GM18498 (cell line): ENCODE data around the gene OLFML1.

Source experiments
- ATAC-seq: cut with Tn5 transposase; IDR thresholded peaks from one replicate; pipeline ENCODE4 v1.9.1; 2021; ENCODE audit warnings: mild to moderate bottlenecking, moderate library complexity; ENCODE audit not compliant: unreplicated experiment

OLFML1 gene

GRCh38 chr11:7530013-7530640 is 44.8 kb downstream of the OLFML1 start:
- ATAC-seq, result no peak

GRCh38 chr11:7531011-7531410 is 45.7 kb downstream of the OLFML1 start:
- no peak for ATAC-seq

- ATAC-seq, result no peak
Measured at GRCh38 chr11:7532405-7533145, 47.3 kb downstream of the OLFML1 start.

- ATAC-seq, result peak; percentile 44
Measured at GRCh38 chr11:7533199-7534041, 48.1 kb downstream of the OLFML1 start.

GRCh38 chr11:7534042-7534378 is 48.7 kb downstream of the OLFML1 start:
- peak; percentile 59 for ATAC-seq

- ATAC-seq, result no peak
Measured at GRCh38 chr11:7536100-7536499, 50.8 kb downstream of the OLFML1 start.

GRCh38 chr11:7537265-7537664 is 52.0 kb downstream of the OLFML1 start:
- no peak for ATAC-seq

GRCh38 chr11:7538031-7538430 is 52.7 kb downstream of the OLFML1 start:
- no peak for ATAC-seq

- no peak for ATAC-seq
Measured at GRCh38 chr11:7538466-7539454, 53.5 kb downstream of the OLFML1 start.

GRCh38 chr11:7540830-7541555 is 55.7 kb downstream of the OLFML1 start:
- ATAC-seq, result no peak

GRCh38 chr11:7543302-7543701 is 58.0 kb downstream of the OLFML1 start:
- no peak for ATAC-seq

- no peak for ATAC-seq
Measured at GRCh38 chr11:7544021-7544420, 58.7 kb downstream of the OLFML1 start.

GRCh38 chr11:7545611-7546010 is 60.3 kb downstream of the OLFML1 start:
- ATAC-seq, result no peak

GRCh38 chr11:7546324-7546791 is 61.1 kb downstream of the OLFML1 start:
- ATAC-seq, result no peak

- no peak for ATAC-seq
Measured at GRCh38 chr11:7547687-7548086, 62.4 kb downstream of the OLFML1 start.

- ATAC-seq, result peak; percentile 89
Measured at GRCh38 chr11:7548659-7549274, 63.5 kb downstream of the OLFML1 start.

GRCh38 chr11:7549681-7550080 is 64.4 kb downstream of the OLFML1 start:
- ATAC-seq, result no peak

GRCh38 chr11:7551571-7551970 is 66.3 kb downstream of the OLFML1 start:
- no peak for ATAC-seq

- no peak for ATAC-seq
Measured at GRCh38 chr11:7552666-7553065, 67.4 kb downstream of the OLFML1 start.
